ENCODE measurements around the gene CNTN4. TPM values are rescaled to one million over a fixed set of nuclear protein-coding genes. Genes with fewer than 3 reads are reported as not detected.

The CNTN4 gene
- total and polyA plus RNA-seq, 2 donors (not counting 3 experiments of a cell fraction or from before 2014, with no cell fraction given): not detected

DNA sequence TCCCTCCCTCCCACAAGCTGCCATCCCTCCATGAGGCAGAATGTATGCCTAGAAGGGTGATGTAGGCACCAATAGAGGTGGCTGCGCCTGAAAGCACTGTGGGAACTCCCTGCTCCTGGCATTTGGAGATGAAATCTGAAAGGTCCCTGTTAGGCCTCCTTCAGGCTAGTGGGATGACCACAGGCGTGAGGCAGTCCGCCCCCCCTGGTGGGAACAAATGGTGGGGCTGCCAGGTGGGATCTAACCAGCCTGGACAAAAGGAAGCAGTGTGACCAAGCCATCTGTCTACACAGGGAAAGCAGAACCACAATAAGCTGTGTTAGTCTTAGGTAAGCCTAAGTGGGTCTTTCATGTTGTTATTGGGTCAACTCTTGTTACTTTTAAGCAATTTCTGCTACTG, 986.2 kb downstream of the CNTN4 start:
- Histone ChIP-seq H3K27ac (ENCODE audit: insufficient read depth, low read depth, low read length) (no peak overlapping the region), H3K4me2 (ENCODE audit: insufficient read depth, low read length) (no peak overlapping the region), H3K9me1 (replicated peaks; ENCODE audit: control insufficient read depth, extremely low read depth, insufficient read depth, low read length) (no peaks in the 10 kb centered on the region), H3K79me2 (ENCODE audit: control insufficient read depth, insufficient read depth, low read length) (no peaks in the 10 kb centered on the region), H2AFZ (ENCODE audit: low read depth, low read length) (no peak overlapping the region), H3K4me1 (ENCODE audit: control insufficient read depth, extremely low read depth, insufficient read depth, low read length) (no peaks in the 10 kb centered on the region), H3K36me3 (ENCODE audit: control insufficient read depth in 2 of 2, extremely low read depth in 1 of 2, insufficient read depth in 2 of 2, low read length in 2 of 2) (no peaks in the 10 kb centered on the region), H3K4me3 (replicated peaks in 1 of 3; ENCODE audit: insufficient read depth in 1 of 3, low read depth in 1 of 3, low read length in 3 of 3) (no peak overlapping the region), H3K9me3 (replicated peaks; ENCODE audit: control insufficient read depth, insufficient read depth, low read length) (no peaks in the 10 kb centered on the region), H4K20me1 (replicated peaks; ENCODE audit: control insufficient read depth, extremely low read depth, insufficient read depth, low read length) (no peaks in the 10 kb centered on the region), H3K9ac (replicated peaks; ENCODE audit: extremely low read depth, insufficient read depth, low read length) (no peak overlapping the region), H3K27me3 (ENCODE audit: control insufficient read depth in 2 of 2, insufficient read depth in 2 of 2, low read length in 2 of 2) (no peaks in the 10 kb centered on the region)
- FAIRE-seq (no peak), DNase-seq (ENCODE audit: low read depth, low spot score) (no peak)
- intact Hi-C loops (cut with micrococcal nuclease) (no loop called here), dilution Hi-C loops (cut with MboI; ENCODE audit: extremely low pct_ligation_motif_present, low sequenced_read_pairs) (no loop called here)
- BruUV-seq (replicated peaks): no TSS peak
- no peak for TF ChIP-seq EZH2 (IDR thresholded peaks at IDR 0.05; ENCODE audit: borderline replicate concordance, low read depth, low read length, severe bottlenecking)
- no peak for TF ChIP-seq JUN (IDR thresholded peaks at IDR 0.05; ENCODE audit: borderline replicate concordance, insufficient read depth, insufficient read length, low read depth)
- TF ChIP-seq, protein P1, sequence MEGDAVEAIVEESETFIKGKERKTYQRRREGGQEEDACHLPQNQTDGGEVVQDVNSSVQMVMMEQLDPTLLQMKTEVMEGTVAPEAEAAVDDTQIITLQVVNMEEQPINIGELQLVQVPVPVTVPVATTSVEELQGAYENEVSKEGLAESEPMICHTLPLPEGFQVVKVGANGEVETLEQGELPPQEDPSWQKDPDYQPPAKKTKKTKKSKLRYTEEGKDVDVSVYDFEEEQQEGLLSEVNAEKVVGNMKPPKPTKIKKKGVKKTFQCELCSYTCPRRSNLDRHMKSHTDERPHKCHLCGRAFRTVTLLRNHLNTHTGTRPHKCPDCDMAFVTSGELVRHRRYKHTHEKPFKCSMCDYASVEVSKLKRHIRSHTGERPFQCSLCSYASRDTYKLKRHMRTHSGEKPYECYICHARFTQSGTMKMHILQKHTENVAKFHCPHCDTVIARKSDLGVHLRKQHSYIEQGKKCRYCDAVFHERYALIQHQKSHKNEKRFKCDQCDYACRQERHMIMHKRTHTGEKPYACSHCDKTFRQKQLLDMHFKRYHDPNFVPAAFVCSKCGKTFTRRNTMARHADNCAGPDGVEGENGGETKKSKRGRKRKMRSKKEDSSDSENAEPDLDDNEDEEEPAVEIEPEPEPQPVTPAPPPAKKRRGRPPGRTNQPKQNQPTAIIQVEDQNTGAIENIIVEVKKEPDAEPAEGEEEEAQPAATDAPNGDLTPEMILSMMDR (IDR thresholded peaks at IDR 0.05; ENCODE audit: extremely low read depth in 1 of 2, insufficient read depth in 1 of 2, low read depth in 1 of 2, low read length in 2 of 2): no peak
- TF ChIP-seq FOS (IDR thresholded peaks at IDR 0.05; ENCODE audit: borderline replicate concordance, insufficient read depth, low read length): no peak
- TF ChIP-seq MYC (IDR thresholded peaks at IDR 0.05; ENCODE audit: low read depth, low read length): no peak
- ChIA-PET CTCF (no interaction called here), POLR2A (no interaction called here)

DNA sequence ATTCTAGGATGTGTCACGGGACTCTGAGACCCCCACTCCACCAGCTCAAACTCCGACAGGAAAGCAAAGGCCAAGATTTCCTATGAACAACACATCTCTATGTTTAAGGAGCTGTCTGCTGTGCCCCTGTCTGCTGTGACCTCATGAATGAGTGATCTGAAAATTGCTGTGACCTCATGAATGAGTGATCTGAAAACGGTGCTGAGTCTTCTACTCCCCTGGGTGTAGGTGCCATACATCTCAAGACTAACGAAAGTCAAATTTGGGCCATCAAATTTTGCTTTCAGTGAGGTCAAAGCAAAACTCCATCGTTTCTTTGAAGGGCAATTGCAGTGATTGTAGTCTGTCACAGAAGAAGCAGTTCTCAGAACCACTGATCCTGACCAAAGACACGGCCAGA, 987.1 kb downstream of the CNTN4 start:
- Histone ChIP-seq H3K27me3 (ENCODE audit: control insufficient read depth in 2 of 2, insufficient read depth in 2 of 2, low read length in 2 of 2) (no peaks in the 10 kb centered on the region), H3K36me3 (ENCODE audit: control insufficient read depth in 2 of 2, extremely low read depth in 1 of 2, insufficient read depth in 2 of 2, low read length in 2 of 2) (no peaks in the 10 kb centered on the region), H4K20me1 (replicated peaks; ENCODE audit: control insufficient read depth, extremely low read depth, insufficient read depth, low read length) (no peaks in the 10 kb centered on the region), H3K4me3 (replicated peaks in 1 of 3; ENCODE audit: insufficient read depth in 1 of 3, low read depth in 1 of 3, low read length in 3 of 3) (no peak overlapping the region), H3K4me2 (ENCODE audit: insufficient read depth, low read length) (no peak overlapping the region), H2AFZ (ENCODE audit: low read depth, low read length) (no peak overlapping the region), H3K79me2 (ENCODE audit: control insufficient read depth, insufficient read depth, low read length) (no peaks in the 10 kb centered on the region), H3K27ac (ENCODE audit: insufficient read depth, low read depth, low read length) (no peak overlapping the region), H3K4me1 (ENCODE audit: control insufficient read depth, extremely low read depth, insufficient read depth, low read length) (no peaks in the 10 kb centered on the region), H3K9me1 (replicated peaks; ENCODE audit: control insufficient read depth, extremely low read depth, insufficient read depth, low read length) (no peaks in the 10 kb centered on the region), H3K9me3 (replicated peaks; ENCODE audit: control insufficient read depth, insufficient read depth, low read length) (peaks cover under 1% of the 10 kb centered on the region), H3K9ac (replicated peaks; ENCODE audit: extremely low read depth, insufficient read depth, low read length) (no peak overlapping the region)
- ChIA-PET CTCF (no interaction called here), POLR2A (no interaction called here)
- BruUV-seq (replicated peaks): no TSS peak
- no peak for FAIRE-seq
- TF ChIP-seq, protein P1 (IDR thresholded peaks at IDR 0.05; ENCODE audit: extremely low read depth in 1 of 2, insufficient read depth in 1 of 2, low read depth in 1 of 2, low read length in 2 of 2): no peak
- TF ChIP-seq EZH2 (IDR thresholded peaks at IDR 0.05; ENCODE audit: borderline replicate concordance, low read depth, low read length, severe bottlenecking): no peak
- no peak for DNase-seq (ENCODE audit: low read depth, low spot score)
- intact Hi-C loops (cut with micrococcal nuclease): no loop called here
- dilution Hi-C loops (cut with MboI; ENCODE audit: extremely low pct_ligation_motif_present, low sequenced_read_pairs): no loop called here

Measured in endothelial cell of umbilical vein (primary cell).